CD1c-positive myeloid dendritic cell (primary cell): ENCODE data around the gene ARMC12.
A peak's percentile ranks its signal among the peaks of the same experiment; 100 is the strongest.
"Not testable (repeated sequence)": the region's sequence is repeated elsewhere in the genome, so short reads cannot be mapped to it uniquely, and the experiment has no call there.

Source experiments
- DNase-seq: peaks from one replicate; pipeline ENCODE4 v3.0.0-alpha.2; 2016; ENCODE audit errors: extremely low spot score

The ARMC12 gene

GRCh38 chr6:35736982-35737412 is at the start of gene ARMC12:
ARMC12 (plus strand) TSS chr6:35737032; CDS start chr6:35737109, 77 bp downstream.
- DNase-seq: no peak

GRCh38 chr6:35687658-35688604 is 48.9 kb upstream of the ARMC12 start:
- peak; percentile 57 for DNase-seq

- peak; percentile 94 for DNase-seq
Observed at GRCh38 chr6:35688605-35689322, 48.1 kb upstream of the ARMC12 start, which contains the start of gene FKBP5. FKBP5 (minus strand) TSS chr6:35688915; CDS start chr6:35642824, 46,091 bp downstream.

- not testable (repeated sequence) for DNase-seq
Observed at GRCh38 chr6:35690006-35690405, 46.8 kb upstream of the ARMC12 start.

- no peak for DNase-seq
Observed at GRCh38 chr6:35690484-35690883, 46.3 kb upstream of the ARMC12 start.

- peak; percentile 91 for DNase-seq
Observed at GRCh38 chr6:35691027-35691824, 45.6 kb upstream of the ARMC12 start.

GRCh38 chr6:35694462-35694861 is 42.4 kb upstream of the ARMC12 start:
- peak; percentile 78 for DNase-seq

- DNase-seq: not testable (repeated sequence)
Observed at GRCh38 chr6:35698430-35698829, 38.4 kb upstream of the ARMC12 start.

GRCh38 chr6:35698858-35699257 is 38.0 kb upstream of the ARMC12 start:
- DNase-seq: no peak

- no peak for DNase-seq
Observed at GRCh38 chr6:35703554-35703953, 33.3 kb upstream of the ARMC12 start.

GRCh38 chr6:35706468-35706867 is 30.4 kb upstream of the ARMC12 start:
- peak; percentile 83 for DNase-seq

GRCh38 chr6:35707714-35708407 is 29.0 kb upstream of the ARMC12 start:
- DNase-seq: no peak

- DNase-seq: no peak
Observed at GRCh38 chr6:35708585-35708984, 28.2 kb upstream of the ARMC12 start.

GRCh38 chr6:35710241-35710847 is 26.5 kb upstream of the ARMC12 start:
- DNase-seq: no peak

- no peak for DNase-seq
Observed at GRCh38 chr6:35711731-35712130, 25.1 kb upstream of the ARMC12 start.

- DNase-seq: no peak
Observed at GRCh38 chr6:35713006-35713767, 23.6 kb upstream of the ARMC12 start.

- no peak for DNase-seq
Observed at GRCh38 chr6:35716798-35717197, 20.0 kb upstream of the ARMC12 start.

GRCh38 chr6:35717449-35718374 is 19.1 kb upstream of the ARMC12 start:
- peak; percentile 46 for DNase-seq

GRCh38 chr6:35718375-35718736 is 18.5 kb upstream of the ARMC12 start:
- DNase-seq: no peak
